GM19395 (cell line): ENCODE data around the gene CTPS2.
"Not testable (repeated sequence)": the region's sequence is repeated elsewhere in the genome, so short reads cannot be mapped to it uniquely, and the experiment has no call there.

Source experiments
- ATAC-seq: cut with Tn5 transposase; IDR thresholded peaks from one replicate; pipeline ENCODE4 v1.9.1; 2021; ENCODE audit warnings: mild to moderate bottlenecking, moderate library complexity; ENCODE audit not compliant: unreplicated experiment

Gene CTPS2

DNA sequence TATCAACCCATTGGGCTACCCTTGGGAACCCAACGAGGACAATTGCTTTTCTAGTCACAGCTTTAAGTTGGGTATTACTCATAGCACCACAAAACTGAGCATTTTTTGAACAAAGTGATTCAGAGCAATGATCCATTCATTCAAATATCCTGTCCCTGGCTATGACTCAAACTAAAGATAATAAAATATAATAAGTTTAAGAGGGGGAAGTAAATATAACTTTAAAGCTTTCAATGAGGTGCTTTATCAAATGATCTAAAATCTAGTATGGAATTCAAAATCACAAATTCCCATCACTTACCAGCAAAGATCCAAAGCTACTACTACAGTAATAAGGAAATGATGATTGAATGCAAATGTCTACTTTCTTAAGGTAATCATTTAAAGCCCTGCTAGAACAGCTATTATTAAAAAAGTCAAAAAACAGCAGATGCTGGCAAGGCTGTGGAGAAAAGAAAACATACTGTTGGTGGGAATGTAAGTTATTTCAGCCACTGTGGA, 102.3 kb downstream of the CTPS2 start:
- ATAC-seq, result no peak

DNA sequence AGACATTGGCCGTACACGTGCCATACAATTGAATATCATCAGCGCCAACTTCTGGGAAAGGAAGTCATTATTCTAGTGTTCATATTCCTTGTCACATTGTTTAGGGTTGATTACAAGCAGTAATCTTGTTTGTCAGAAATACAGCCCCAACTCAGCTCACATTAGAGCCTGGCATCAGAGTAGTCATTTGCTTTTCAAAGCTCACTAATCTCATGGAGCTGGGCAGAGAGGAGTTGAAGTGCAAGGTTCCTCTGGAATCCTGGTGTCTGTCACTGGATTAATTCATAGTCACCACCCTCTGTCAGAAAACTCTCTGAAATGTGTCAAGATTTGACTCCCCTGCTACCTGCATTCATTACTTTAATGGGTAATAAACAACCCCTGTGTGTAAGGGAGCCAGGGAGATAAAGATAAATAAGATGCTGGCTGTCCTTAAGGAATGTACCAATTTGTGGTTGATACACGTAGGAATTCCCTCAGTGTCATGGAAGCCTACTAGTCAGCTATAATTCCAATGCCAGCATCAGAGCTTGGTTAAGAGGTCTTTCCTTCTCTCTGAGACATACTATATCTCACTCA, 106.2 kb downstream of the CTPS2 start:
- no peak for ATAC-seq

DNA sequence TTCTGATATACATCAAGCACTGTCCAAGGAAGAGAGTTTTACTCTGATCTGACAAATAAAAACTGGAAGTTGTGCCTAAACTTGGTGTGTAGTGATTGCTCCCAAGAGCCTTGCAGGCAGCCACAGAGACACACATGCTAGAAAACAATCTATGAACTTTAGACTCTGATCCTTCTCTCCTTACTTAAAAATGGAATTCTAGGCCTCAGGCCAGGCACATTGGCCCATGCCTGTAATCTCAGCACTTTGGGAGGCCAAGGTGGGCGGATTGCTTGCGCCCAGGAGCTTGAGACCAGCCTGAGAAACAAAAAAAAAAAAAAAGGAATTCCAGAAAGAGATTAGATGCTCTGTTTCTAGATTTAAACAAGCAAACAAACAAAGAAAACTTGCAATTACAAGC, 108.1 kb downstream of the CTPS2 start:
- no peak for ATAC-seq

DNA sequence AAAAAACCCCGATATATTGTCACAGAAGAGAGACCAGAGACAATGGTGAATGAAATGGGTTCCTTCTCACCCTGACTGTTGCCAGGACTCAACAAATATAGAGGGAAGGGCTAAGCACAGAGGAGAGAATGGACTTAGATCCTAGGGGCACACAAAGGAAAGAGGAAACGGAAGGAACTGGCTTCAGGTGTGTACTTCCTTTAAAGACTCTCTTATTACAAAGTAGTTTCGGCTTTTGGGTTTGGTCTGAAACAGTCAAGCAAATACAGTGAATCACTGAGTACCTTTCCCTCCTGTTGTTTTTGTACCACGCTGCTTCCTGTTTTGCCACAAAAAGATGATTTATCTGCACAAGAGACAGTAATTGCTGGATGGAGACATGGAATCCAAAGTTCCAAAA, 108.6 kb downstream of the CTPS2 start:
- ATAC-seq, result no peak

DNA sequence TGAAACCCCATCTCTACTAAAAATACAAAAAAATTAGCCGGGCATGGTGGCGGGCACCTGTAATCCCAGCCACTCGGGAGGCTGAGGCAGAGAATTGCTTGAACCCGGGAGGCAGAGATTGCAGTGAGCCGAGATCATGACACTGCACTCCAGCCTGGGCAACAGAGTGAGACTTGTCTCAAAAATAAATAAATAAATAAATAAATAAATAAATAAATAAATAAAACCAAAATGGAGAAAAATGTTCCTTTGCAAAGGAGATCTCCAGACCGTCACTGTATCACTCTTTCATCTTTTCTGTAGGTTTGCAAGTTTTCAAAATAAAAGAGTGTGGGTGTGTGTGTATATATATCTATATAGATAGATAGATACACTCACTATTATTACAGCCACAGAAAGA, 109.2 kb downstream of the CTPS2 start:
- not testable (repeated sequence) for ATAC-seq

DNA sequence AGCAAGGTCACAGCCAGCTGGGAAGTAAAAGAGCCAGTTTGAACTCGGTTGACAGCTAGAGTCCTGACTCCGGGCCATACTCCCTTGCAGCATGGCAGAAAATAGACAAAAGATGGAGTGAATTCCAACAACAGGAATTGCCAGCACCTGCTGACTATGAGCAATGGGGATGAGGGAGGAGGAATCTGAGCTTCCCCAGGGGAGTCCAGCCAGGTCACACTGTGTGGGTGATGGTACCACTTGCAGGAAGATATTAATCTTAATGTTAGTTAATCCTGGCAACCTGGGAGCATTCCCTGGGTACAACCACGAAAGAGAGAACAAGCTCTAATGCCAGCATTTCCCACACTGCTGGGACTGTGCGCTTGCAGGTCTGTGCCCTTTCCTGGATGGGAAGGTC, 110.6 kb downstream of the CTPS2 start:
- ATAC-seq, result no peak

DNA sequence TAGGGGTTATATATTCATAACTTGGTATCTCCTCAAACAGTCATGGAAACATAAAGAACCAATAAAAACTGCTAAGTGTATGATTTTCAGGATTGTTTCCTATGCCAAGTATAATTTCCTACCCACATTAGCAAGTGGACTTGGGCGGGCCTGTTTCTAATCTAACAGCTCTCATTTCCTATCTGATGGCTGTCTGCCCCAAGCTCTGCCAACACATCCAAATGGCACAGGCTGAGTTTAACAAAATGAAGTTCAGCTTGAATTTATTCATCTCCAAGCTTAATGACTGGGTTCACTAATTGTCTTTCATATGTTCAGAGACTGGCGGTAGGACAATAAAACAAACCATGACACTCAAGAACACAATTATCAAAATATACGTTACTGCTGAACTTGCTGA, 118.0 kb downstream of the CTPS2 start:
- no peak for ATAC-seq

DNA sequence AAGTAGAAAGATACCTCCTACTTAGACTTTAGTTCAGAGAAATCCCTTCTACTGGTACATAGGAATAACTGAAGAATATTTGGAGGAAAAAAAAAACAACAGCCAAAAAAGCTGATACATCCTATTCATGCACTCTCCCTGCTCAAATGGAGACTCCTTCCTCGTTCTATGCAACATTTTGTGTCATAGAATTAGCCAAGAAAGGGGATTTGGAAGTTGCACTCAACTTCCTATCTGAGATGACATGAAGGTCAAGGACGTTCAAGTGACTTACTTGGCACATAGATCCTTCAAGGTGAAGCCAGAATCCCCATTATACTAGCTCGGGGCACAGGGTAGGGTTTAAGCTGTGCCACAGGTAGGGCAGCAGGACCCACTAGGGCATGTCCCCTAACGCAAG, 118.7 kb downstream of the CTPS2 start:
- no peak for ATAC-seq

DNA sequence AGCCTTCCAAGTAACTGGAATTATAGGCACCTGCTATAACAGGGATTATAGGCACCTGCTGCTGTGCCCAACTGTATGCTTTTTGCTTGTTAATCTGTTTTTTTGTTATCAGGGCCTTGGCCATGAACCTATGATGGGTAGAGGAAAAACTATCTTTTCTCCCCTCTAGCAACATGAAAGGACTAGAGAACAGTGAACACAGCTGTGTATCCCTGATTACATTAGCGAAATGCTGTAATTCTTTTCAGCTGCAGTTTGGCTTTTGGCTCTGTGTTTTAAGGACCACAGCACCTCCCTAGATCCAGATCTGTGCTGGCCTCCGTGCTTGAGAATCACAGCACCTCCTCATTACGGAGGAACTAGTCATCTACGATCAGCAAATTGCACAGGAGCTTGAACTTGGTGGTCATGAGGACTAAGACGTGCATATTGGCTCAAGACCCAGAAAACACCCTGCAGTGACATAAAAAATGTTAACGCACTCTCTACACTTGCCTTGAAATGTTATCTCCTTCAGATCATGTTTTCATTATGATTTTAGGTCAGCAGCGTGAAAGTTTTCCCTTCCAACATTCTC, 120.2 kb downstream of the CTPS2 start:
- ATAC-seq, result no peak

DNA sequence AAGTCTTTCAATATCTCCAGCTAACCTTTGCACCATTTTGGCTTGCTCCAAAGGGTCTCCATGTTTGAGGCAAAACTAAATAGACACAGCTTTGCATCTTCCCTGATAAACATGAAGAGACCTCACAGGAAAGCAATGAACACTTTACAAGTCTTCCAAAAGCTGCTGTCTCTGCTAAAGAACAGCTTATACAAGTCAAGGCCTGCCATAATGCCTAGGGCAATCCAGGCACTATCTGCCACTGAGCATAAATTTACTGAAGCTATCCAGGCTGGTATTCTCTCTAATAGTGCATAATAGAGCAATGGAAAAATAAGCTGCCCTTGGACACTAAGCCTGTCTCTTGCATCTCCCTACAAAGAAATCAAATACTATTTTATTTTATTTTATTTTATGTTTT, 122.6 kb downstream of the CTPS2 start:
- no peak for ATAC-seq

DNA sequence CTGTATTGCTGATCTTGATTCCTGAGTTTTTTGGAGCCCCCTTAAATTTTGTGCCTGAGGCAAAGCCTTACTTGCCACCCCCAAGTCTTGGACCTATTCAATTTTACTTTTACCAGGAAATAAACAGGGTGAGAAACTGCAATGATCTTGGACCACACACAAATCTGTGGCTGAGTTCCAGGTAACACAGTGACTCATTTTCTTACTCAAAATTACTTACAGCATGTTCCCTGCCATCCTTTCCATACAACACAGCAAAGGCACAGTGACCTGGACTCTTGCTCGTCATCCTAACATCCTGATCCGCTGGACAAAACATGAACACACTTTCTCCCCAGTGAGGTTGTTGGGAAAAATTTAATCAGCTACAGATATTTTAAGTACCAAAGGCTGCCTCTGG, 123.3 kb downstream of the CTPS2 start:
- no peak for ATAC-seq

DNA sequence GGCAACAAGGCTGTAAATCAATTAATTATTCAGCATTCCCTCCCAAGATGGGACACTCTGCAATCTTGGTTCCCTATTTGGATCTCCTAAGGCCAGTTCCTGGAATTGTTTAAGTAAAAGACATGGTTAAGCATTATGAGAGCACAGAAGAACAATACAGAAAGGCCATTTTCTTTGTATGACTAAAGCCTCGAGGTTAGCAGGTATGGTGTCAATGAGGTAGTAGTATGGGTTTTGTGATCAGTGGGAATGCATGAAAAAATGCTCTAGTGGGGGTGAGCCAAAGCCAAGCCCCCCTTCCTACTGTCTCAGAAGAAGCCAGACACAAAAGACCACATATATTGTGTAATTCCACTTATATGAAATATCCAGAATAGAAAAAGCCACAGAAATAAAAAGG, 124.2 kb downstream of the CTPS2 start:
- ATAC-seq, result no peak

DNA sequence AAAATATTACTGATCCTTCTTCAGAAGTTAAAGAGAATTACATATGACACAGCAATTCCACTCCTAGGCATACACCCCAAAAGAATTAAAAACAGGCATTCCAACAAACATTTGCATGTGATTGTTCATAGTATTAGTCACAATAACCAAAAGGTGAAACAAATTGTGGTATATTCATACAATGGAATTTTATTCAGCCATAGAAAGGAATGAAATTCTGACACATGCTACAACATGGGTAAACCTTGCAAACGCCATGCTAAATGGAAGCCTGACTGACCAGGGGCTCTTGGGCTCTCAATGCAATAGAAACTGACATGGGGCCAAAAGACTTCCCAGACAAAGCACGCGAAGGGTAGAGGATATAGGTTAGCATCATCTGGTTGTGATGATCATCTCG, 124.6 kb downstream of the CTPS2 start:
- ATAC-seq, result no peak

DNA sequence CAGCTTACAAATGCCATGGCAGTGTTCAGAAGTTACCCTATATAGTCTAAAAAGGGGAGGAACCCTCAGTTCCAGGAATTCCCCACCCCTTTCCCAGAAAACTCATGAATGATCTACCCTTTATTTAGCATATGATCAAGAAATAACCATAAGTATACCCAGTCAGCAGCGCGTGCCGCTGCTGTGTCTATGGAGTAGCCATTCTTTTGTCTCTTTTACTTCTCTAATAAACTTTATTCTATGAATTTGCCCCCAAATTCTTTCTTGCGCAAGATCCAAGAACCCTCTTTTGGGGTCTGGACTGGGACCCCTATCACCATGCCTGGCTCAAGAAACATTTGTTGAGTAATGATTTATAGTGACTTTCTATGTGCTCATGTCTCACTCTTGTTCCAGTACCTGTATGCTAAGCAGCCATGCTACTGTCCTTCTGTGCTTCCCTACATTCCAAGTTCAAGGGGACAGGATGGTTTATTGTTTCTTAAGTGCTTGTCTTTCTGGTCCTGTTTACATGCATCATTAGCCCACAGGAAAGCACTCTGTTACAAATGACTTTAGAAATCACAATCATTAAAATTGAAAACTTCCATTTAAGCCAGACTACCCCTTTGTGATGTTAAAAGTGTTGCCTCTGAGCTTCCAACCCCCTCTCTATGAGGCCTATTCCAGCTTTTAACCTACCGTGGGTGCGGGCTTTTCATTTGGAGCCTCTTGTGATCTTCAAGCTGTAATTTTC, 125.9 kb downstream of the CTPS2 start:
- ATAC-seq, result no peak

DNA sequence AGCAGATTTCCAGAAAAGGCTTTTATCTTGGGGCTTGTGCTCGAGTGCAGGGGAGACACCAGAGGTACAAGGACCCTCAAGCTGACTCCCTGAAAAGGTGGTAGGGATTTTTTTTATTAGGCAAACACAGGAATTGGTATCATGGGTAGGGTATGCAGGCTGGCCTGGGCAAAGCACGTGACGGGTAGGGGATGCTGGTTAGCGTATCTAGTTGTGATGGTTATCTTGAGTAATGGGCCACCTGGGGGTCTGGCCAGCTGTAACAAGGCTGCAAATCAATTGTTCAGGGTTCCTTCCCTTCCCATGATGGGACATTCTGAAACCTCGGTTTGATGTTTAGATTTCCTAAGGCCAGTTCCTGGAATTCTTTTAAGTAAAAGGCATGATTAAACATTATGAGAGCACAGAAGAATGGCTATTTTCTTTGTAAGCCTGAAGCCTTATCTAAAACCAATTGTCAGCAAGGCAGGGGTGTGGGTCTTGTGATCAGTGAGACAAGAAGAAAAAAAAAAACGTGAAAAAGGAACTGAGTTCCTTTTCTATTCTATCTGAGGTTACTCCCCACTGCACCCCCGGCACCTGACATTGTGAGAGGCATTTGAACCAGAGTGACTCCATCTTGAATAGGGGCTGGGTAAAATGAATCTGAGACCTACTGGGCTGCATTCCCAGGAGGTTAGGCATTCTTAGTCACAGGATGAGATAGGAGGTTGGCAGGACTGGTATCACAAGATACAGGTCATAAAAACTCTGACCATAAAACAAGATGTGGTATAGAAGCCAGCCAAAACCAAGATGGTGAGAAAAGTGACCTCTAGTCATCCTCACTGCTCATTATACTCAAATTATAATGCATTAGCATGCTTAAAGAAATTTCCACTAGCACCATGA, 126.7 kb downstream of the CTPS2 start:
- ATAC-seq, result no peak

DNA sequence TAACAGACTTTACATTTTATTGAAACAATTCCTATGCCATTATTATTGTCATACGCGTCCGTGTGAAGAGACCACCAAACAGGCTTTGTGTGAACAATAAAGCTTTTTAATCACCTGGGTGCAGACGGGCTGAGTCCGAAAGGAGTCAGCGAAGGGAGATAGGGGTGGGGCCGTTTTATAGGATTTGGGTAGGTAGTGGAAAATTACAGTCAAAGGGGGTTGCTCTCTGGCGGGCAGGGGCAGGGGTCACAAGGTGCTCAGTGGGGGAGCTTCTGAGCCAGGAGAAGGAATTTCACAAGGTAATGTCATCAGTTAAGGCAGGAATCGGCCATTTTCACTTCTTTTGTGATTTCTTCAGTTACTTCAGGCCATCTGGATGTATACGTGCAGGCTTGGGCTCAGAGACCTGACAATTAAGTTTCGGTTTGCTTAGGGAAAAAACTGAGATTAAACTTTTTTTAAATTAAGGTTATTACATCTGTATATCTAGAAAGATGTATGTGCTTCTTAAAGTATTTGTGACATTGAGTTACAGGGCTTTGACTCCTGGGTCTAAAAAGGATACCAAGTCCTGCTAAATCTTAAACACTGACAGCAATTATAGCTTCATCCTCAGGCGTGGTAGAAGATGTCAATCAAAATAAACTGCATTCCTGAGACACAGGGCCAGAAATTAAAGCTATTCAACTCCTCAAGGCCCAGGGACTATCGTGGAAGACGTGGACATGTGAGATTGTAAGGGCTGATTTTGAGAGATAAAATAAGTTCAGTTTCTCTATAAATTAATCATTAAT, 132.3 kb downstream of the CTPS2 start:
- not testable (repeated sequence) for ATAC-seq

DNA sequence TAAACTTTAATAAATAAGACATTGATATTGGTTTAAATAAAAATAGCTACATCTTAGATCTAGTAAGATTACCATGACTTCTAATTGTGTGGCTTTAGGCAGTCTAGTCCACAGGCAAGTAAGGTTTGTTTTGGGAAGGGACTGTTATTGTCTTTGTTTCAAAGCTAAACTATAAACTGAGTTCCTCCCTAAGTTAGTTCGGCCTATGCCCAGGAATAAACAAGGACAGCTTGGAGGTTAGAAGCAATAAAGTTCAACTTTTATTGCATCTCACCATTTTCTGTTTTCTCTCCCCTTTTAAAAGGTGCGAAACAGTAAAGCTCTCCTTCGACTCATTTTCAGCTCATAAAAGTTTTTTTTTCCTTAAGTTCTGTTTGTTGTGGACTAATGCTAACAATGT, 133.0 kb downstream of the CTPS2 start:
- no peak for ATAC-seq

DNA sequence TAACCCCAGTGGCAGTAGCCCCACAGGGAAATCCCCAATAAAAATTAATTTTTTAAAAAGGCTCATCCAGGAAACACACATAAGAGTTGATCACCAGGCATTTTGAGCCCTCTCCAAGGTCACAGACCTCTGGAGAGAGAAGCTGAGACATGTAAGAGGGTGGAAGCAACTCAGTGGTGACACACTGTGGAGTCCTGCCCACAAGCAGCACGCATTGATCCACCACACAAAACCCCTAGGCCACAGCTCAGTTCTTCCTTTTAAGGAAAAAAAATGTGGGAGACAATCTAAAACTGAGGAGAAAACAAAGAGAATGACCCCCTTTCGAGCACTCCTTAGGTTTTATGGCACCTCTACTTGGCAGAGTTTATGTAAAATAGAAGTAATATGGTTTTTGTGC, 134.3 kb downstream of the CTPS2 start:
- ATAC-seq, result no peak

DNA sequence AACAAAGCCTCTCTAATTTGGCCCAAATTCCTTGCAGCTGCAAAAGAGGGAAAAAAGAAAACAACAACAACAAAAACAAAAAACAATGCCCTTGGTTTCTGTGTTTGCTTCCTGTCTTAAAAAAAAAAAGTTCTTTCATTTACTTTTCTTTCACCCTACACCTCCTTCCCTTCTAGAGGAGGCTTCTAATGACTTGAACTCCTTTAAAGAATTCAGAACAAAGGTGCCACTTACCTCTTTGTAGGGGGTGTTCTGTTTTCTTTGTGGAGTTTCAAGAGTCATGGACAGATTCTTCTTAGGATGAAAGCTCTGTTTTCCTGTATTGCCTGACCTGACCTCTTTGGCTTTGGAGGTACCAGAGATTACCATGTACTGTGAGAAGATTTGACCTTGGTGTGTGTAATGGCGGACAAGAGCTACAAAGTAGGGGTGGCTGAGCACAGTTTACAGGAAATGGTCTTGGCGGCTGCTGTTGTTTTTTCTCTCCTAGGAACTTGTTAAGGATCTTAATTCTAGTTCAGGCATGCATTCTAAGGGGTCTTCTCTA, 134.9 kb downstream of the CTPS2 start:
- no peak for ATAC-seq

DNA sequence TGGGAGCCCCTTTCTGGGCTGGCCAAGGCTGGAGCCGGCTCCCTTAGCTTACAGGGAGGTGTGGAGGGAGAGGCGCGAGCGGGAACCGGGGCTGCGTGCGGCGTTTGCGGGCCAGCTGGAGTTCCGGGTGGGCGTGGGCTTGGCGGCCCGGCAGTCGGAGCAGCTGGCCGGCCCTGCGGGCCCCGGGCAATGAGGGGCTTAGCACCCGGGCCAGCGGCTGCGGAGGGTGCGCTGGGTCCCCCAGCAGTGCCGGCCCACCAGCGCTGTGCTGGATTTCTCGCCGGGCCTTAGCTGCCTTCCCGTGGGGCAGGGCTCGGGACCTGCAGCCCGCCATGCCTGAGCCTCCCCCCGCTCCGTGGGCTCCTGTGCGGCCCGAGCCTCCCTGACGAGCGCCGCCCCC, 137.1 kb downstream of the CTPS2 start:
- ATAC-seq, result not testable (repeated sequence)
